HCT116 (cell line): ENCODE data around the gene SMYD3. TPM values are rescaled to one million over a fixed set of nuclear protein-coding genes. Genes with fewer than 3 reads are reported as not detected.

Source experiments
- ATAC-seq: fragments of 200-7000 bp; cut with Tn5 transposase; 2 replicates; pipeline ENCODE4 v1.9.1; 2020; ENCODE audit warnings: mild to moderate bottlenecking, moderate library complexity
- BruUV-seq: library from RNA; stranded (reverse); fragments of 400-500 nt; replicated peaks from 2 replicates; lab custom pipeline; 2021; lab: Mats Ljungman, UMichigan
- CTCF ChIA-PET: fragments of 300-600 bp; sonication (Branson Sonifier 250); formaldehyde crosslinking; loops from one replicate; lab custom pipeline; 2021; ENCODE audit warnings: antibody characterized with exemption; lab: Charles Lee
- POLR2A ChIA-PET: fragments of 300-600, 350-600 bp; sonication (Branson Sonifier 250); formaldehyde crosslinking; loops from one replicate; lab custom pipeline; 2021; ENCODE audit warnings: antibody characterized with exemption; lab: Charles Lee
- RAD21 ChIA-PET, 2 experiments: fragments of 300-600 bp; sonication (Branson Sonifier 250); formaldehyde crosslinking; loops; one replicate each; lab custom pipeline; 2023; ENCODE audit warnings: low total read pairs in 2 of 2; ENCODE audit not compliant: uncharacterized antibody in 2 of 2, unreplicated experiment in 2 of 2, low non-redundant PET in 1 of 2; lab: Charles Lee
- DNase-seq: peaks from one replicate; pipeline ENCODE4 v3.0.0-alpha.2; 2010; ENCODE audit warnings: low read depth, low spot score
- H2AFZ ChIP-seq: fragments of 200-600 bp; shearing (Covaris generic), sonication (generic); 2 replicates; pipeline ENCODE4 v1.6.1; 2017; ENCODE audit warnings: low read depth, mixed run types, mixed read lengths, antibody characterized with exemption, low read length; ENCODE audit not compliant: poor library complexity, severe bottlenecking
- H3K27ac ChIP-seq: 2 replicates; pipeline ENCODE4 v1.5.1; 2012; ENCODE audit warnings: low read depth, low read length
- H3K27me3 ChIP-seq: fragments of 200-600 bp; sonication (generic); 2 replicates; pipeline ENCODE4 v1.6.1; 2016; ENCODE audit warnings: mixed run types, low read length, mixed read lengths; ENCODE audit not compliant: insufficient read depth
- H3K36me3 ChIP-seq, 2 experiments: fragments of 200-500 bp in 1 of 2; fragments of 200-600 bp in 1 of 2; sonication (Bioruptor generic) in 1 of 2; sonication (generic) in 1 of 2; 2 replicates each; pipeline versions ENCODE4 v1.5.1 to v1.6.1; 2014 to 2016; ENCODE audit warnings: low read length in 2 of 2, inconsistent platforms in 1 of 2, mixed read lengths in 1 of 2, mixed run types in 1 of 2; ENCODE audit not compliant: insufficient read depth in 2 of 2, control insufficient read depth in 1 of 2
- H3K4me1 ChIP-seq, 2 experiments: fragments of 200-600 bp in 1 of 2; sonication (generic) in 1 of 2; 2 replicates each; pipeline versions ENCODE4 v1.5.1 to v1.6.1; 2012 to 2017; ENCODE audit warnings: low read length in 2 of 2, inconsistent platforms in 1 of 2, mild to moderate bottlenecking in 1 of 2, mixed read lengths in 1 of 2, mixed run types in 1 of 2, moderate library complexity in 1 of 2; ENCODE audit not compliant: insufficient read depth in 2 of 2, control insufficient read depth in 1 of 2
- H3K4me2 ChIP-seq: fragments of 200-600 bp; sonication (generic); 2 replicates; pipeline ENCODE4 v1.6.1; 2017; ENCODE audit warnings: mixed run types, low read length, mixed read lengths
- H3K4me3 ChIP-seq, 2 experiments: fragments of 200-600 bp in 1 of 2; sonication (generic) in 1 of 2; replicated peaks in 1 of 2; 2 replicates each; pipeline ENCODE4 v1.5.1; 2011 to 2016; ENCODE audit warnings: low read length in 2 of 2, control low read depth in 1 of 2, low read depth in 1 of 2, mild to moderate bottlenecking in 1 of 2, mixed read lengths in 1 of 2, mixed run types in 1 of 2
- H3K79me2 ChIP-seq: fragments of 200-600 bp; sonication (generic); 2 replicates; pipeline ENCODE4 v1.6.1; 2017; ENCODE audit warnings: mild to moderate bottlenecking, mixed run types, low read length, moderate library complexity, mixed read lengths; ENCODE audit not compliant: insufficient read depth
- H3K9ac ChIP-seq: fragments of 200-600 bp; sonication (generic); 2 replicates; pipeline ENCODE4 v1.6.1; 2016; ENCODE audit warnings: low read length, mixed read lengths
- H3K9me2 ChIP-seq: fragments of 200-600 bp; sonication (generic), shearing (Covaris generic); 2 replicates; pipeline ENCODE4 v1.6.1; 2017; ENCODE audit warnings: mixed run types, mild to moderate bottlenecking, moderate library complexity; ENCODE audit not compliant: insufficient read depth
- H3K9me3 ChIP-seq, 2 experiments: fragments of 200-500 bp in 1 of 2; fragments of 200-600 bp in 1 of 2; sonication (Bioruptor generic) in 1 of 2; sonication (generic) in 1 of 2; 2 replicates each; pipeline ENCODE4 v1.6.1; 2014 to 2017; ENCODE audit warnings: low read length in 2 of 2, mixed read lengths in 2 of 2, inconsistent platforms in 1 of 2, low read depth in 1 of 2, mild to moderate bottlenecking in 1 of 2, mixed run types in 1 of 2, moderate library complexity in 1 of 2; ENCODE audit not compliant: control insufficient read depth in 1 of 2, insufficient read depth in 1 of 2
- H4K20me1 ChIP-seq: fragments of 200-600 bp; sonication (generic), shearing (Covaris generic); 2 replicates; pipeline ENCODE4 v1.6.1; 2017; ENCODE audit warnings: mixed run types, mild to moderate bottlenecking, moderate library complexity; ENCODE audit not compliant: insufficient read depth
- EGR1 ChIP-seq: IDR thresholded peaks from 2 replicates; pipeline ENCODE4 v1.6.1; 2012; ENCODE audit warnings: low read depth
- EZH2 ChIP-seq: fragments of 200-600 bp; sonication (generic); IDR thresholded peaks from 2 replicates; pipeline ENCODE4 v1.6.1; 2017; ENCODE audit warnings: antibody characterized with exemption, mixed run types
- FOSL1 ChIP-seq: IDR thresholded peaks from 2 replicates; pipeline ENCODE4 v1.6.1; 2012; ENCODE audit warnings: low read depth
- JUND ChIP-seq: IDR thresholded peaks from 2 replicates; pipeline ENCODE4 v1.6.1; 2012
- POLR2A ChIP-seq: IDR thresholded peaks from 2 replicates; pipeline ENCODE4 v1.7.0; 2011; ENCODE audit warnings: borderline replicate concordance; ENCODE audit not compliant: insufficient read depth, insufficient read length; ENCODE audit errors: extremely low read depth
- ZFX ChIP-seq: fragments of 450-650 bp; IDR thresholded peaks from 2 replicates; pipeline ENCODE4 v1.6.1; 2017
- intact Hi-C: fragments of 100-400 bp; cut with micrococcal nuclease; formaldehyde crosslinking; loops from 2 replicates; pipeline ENCODE4 v1.10.0; 2022
- total RNA-seq: library from RNA; stranded (reverse); gene quantifications from one replicate; pipeline ENCODE4 v1.2.1, GENCODE V29; 2021; ENCODE audit not compliant: unreplicated experiment
- TF ChIP-seq, protein P1 (sequence below): IDR thresholded peaks from 2 replicates; pipeline ENCODE4 v1.6.1; 2012; ENCODE audit warnings: low read depth
- TF ChIP-seq, protein P2 (sequence below): IDR thresholded peaks from 2 replicates; pipeline ENCODE4 v1.6.1; 2012

The SMYD3 gene
- total RNA-seq, 1 experiment from 2014 or later = 33.6 TPM

- Histone ChIP-seq H3K27ac (no peak overlapping the region), H3K4me1 (no peaks in the 10 kb centered on the region), H3K79me2 (no peaks in the 10 kb centered on the region), H3K9ac (no peak overlapping the region), H3K27me3 (no peaks in the 10 kb centered on the region), H3K9me2 (no peaks in the 10 kb centered on the region), H3K9me3 (no peaks in the 10 kb centered on the region), H4K20me1 (no peaks in the 10 kb centered on the region), H3K4me3 (no peak overlapping the region), H2AFZ (no peak overlapping the region), H3K4me2 (no peak overlapping the region), H3K36me3 (no peaks in the 10 kb centered on the region)
- TF ChIP-seq FOSL1 (no peak), JUND (no peak), POLR2A (no peak), EGR1 (no peak)
- CTCF ChIA-PET = no interaction called here
- POLR2A ChIA-PET = no interaction called here
- DNase-seq = no peak
- intact Hi-C loops = no loop called here
- no peak for ATAC-seq
- RAD21 ChIA-PET = no interaction called here
- no TSS peak for BruUV-seq
Observed at GRCh38 chr1:246092136-246092535, 414.9 kb downstream of the SMYD3 start.

DNA sequence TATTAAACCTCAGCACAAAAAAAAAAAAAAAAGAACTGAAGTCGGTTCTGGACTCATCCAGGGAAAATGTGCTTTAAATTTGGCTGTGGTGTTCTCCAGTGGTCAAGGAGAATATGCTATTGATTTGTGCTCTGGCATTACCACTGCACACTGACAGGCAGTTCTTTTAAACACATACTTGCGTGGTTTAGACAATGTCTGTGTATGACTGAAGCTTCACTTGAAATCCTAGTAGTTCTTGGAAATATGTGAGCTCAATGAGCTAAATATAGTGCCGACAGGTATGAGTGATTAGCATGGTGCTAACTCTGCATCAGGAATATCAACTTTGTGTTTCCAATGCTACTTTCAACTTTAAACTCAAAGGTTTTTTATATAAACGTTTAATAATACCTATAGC lies 415.6 kb downstream of the SMYD3 start:
- Histone ChIP-seq H3K4me1 (no peaks in the 10 kb centered on the region), H4K20me1 (no peaks in the 10 kb centered on the region), H3K36me3 (no peaks in the 10 kb centered on the region), H3K4me2 (no peak overlapping the region), H3K9me2 (no peaks in the 10 kb centered on the region), H2AFZ (no peak overlapping the region), H3K27me3 (no peaks in the 10 kb centered on the region), H3K79me2 (no peaks in the 10 kb centered on the region), H3K4me3 (no peak overlapping the region), H3K9me3 (no peaks in the 10 kb centered on the region), H3K27ac (no peak overlapping the region), H3K9ac (no peak overlapping the region)
- intact Hi-C loops = no loop called here
- no TSS peak for BruUV-seq
- CTCF ChIA-PET = no interaction called here
- RAD21 ChIA-PET = no interaction called here
- ATAC-seq (no peak), DNase-seq (no peak)
- TF ChIP-seq EGR1 (no peak), EZH2 (no peak), JUND (no peak), ZFX (no peak)
- TF ChIP-seq, protein P1, sequence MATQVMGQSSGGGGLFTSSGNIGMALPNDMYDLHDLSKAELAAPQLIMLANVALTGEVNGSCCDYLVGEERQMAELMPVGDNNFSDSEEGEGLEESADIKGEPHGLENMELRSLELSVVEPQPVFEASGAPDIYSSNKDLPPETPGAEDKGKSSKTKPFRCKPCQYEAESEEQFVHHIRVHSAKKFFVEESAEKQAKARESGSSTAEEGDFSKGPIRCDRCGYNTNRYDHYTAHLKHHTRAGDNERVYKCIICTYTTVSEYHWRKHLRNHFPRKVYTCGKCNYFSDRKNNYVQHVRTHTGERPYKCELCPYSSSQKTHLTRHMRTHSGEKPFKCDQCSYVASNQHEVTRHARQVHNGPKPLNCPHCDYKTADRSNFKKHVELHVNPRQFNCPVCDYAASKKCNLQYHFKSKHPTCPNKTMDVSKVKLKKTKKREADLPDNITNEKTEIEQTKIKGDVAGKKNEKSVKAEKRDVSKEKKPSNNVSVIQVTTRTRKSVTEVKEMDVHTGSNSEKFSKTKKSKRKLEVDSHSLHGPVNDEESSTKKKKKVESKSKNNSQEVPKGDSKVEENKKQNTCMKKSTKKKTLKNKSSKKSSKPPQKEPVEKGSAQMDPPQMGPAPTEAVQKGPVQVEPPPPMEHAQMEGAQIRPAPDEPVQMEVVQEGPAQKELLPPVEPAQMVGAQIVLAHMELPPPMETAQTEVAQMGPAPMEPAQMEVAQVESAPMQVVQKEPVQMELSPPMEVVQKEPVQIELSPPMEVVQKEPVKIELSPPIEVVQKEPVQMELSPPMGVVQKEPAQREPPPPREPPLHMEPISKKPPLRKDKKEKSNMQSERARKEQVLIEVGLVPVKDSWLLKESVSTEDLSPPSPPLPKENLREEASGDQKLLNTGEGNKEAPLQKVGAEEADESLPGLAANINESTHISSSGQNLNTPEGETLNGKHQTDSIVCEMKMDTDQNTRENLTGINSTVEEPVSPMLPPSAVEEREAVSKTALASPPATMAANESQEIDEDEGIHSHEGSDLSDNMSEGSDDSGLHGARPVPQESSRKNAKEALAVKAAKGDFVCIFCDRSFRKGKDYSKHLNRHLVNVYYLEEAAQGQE = no peak
- TF ChIP-seq, protein P2, sequence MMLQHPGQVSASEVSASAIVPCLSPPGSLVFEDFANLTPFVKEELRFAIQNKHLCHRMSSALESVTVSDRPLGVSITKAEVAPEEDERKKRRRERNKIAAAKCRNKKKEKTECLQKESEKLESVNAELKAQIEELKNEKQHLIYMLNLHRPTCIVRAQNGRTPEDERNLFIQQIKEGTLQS = no peak
- POLR2A ChIA-PET = no interaction called here
